Stimulated activated CD4-positive, alpha-beta T cell treated with anti-CD3 and anti-CD28 coated beads, Interleukin-12 subunit alpha, Interleukin-12 subunit beta, amount 100 ng/mL, for 4 hours (primary cell): ENCODE data around the gene PDE4C.

Experiments
- DNase-seq: peaks from one replicate; pipeline ENCODE4 v3.0.0-alpha.2; 2020

PDE4C gene

GRCh38 chr19:18225702-18226468 is at the start of gene PDE4C:
PDE4C (minus strand) TSS chr19:18226438; CDS start chr19:18226415, 23 bp downstream.
- no peak for DNase-seq

GRCh38 chr19:18274781-18275356 is 48.6 kb upstream of the PDE4C start:
- DNase-seq: no peak

- DNase-seq: no peak
Measured at GRCh38 chr19:18274219-18274780, 48.1 kb upstream of the PDE4C start, which contains the start of gene IQCN. IQCN (minus strand) TSS chr19:18274452; CDS start chr19:18269478, 4,974 bp downstream.

- DNase-seq: no peak
Measured at GRCh38 chr19:18273561-18274218, 47.5 kb upstream of the PDE4C start.

- DNase-seq: no peak
Measured at GRCh38 chr19:18271433-18271841, 45.2 kb upstream of the PDE4C start.

GRCh38 chr19:18270326-18270725 is 44.1 kb upstream of the PDE4C start:
- no peak for DNase-seq

- DNase-seq: no peak
Measured at GRCh38 chr19:18269070-18269723, 43.0 kb upstream of the PDE4C start.

GRCh38 chr19:18266771-18267686 is 40.8 kb upstream of the PDE4C start:
- no peak for DNase-seq

- no peak for DNase-seq
Measured at GRCh38 chr19:18265582-18265981, 39.3 kb upstream of the PDE4C start.

- no peak for DNase-seq
Measured at GRCh38 chr19:18264971-18265540, 38.8 kb upstream of the PDE4C start.

GRCh38 chr19:18264137-18264854 is 38.1 kb upstream of the PDE4C start:
- DNase-seq: no peak

- DNase-seq: no peak
Measured at GRCh38 chr19:18263324-18264136, 37.3 kb upstream of the PDE4C start.

GRCh38 chr19:18262917-18263316 is 36.7 kb upstream of the PDE4C start:
- no peak for DNase-seq

GRCh38 chr19:18262144-18262543 is 35.9 kb upstream of the PDE4C start:
- no peak for DNase-seq

- no peak for DNase-seq
Measured at GRCh38 chr19:18261474-18261873, 35.2 kb upstream of the PDE4C start.

GRCh38 chr19:18259893-18260292 is 33.7 kb upstream of the PDE4C start:
- no peak for DNase-seq

- no peak for DNase-seq
Measured at GRCh38 chr19:18257503-18258470, 31.5 kb upstream of the PDE4C start.
